ENCODE data around the gene ANKRD34A.

- TF ChIP-seq CTCF (conservative IDR thresholded peaks at IDR 0.05) (no peak), EZH2 (IDR thresholded peaks at IDR 0.05; ENCODE audit: low read depth) (no peak)
These were observed 23.6 kb upstream of the ANKRD34A start for GRCh38 chr1:145987926-145988325.

Data from PC-9 (cell line).